Measurements from ENCODE around the gene INSRR. TPM values are rescaled to one million over a fixed set of nuclear protein-coding genes. Genes with fewer than 3 reads are reported as not detected.
A peak's percentile ranks its signal among the peaks of the same experiment; 100 is the strongest.

INSRR gene
- total RNA-seq, 4 donors from 2014 or later, result not detected

- DNase-seq, result peak in 1 of 2 donors; percentile 26
- Histone ChIP-seq H3K4me1 (peaks cover 19 to 26% of the 10 kb centered on the region in 2 donors), H3K27me3 (peaks cover 20% of the 10 kb centered on the region), H3K9me3 (no peaks in the 10 kb centered on the region), H3K27ac (no peak within 1 kb of the TSS), H3K4me3 (replicated peaks in 1 of 3) (peak within 1 kb of the TSS in 1 of 3 donors; percentile 14), H3K36me3 (no peaks in the 10 kb centered on the region)
- intact Hi-C loops (cut with DNase I), result loop anchor here (5.0 kb wide), 1 partner anchor 64 kb away; no protein-coding TSS in a partner anchor
- TF ChIP-seq POLR2A (IDR thresholded peaks at IDR 0.05), result no peak
- TF ChIP-seq CTCF (IDR thresholded peaks at IDR 0.05), result no peak
- WGBS, 2 donors, result 2 to 5% methylated on average over 22 to 30 of the region's 69 CpGs
Observed at GRCh38 chr1:156860628-156861423, 1.9 kb upstream of the INSRR start, which contains the start of gene NTRK1. NTRK1 (plus strand) TSS chr1:156860865; CDS start chr1:156860935, 70 bp downstream.

GRCh38 chr1:156860113-156860627 lies 1.3 kb upstream of the INSRR start:
- intact Hi-C loops (cut with DNase I), result loop anchor here (5.0 kb wide), 1 partner anchor 63 kb away; no protein-coding TSS in a partner anchor
- peak overlapping the region in 1 of 3 donors; percentile 14 for H3K4me3 ChIP-seq (replicated peaks in 1 of 3)

GRCh38 chr1:156859523-156860112 lies 701 bp upstream of the INSRR start:
- Histone ChIP-seq H3K4me1 (peaks cover 19 to 26% of the 10 kb centered on the region in 2 donors), H3K27me3 (peaks cover 20% of the 10 kb centered on the region)
- WGBS, 2 donors, result 1 to 7% methylated on average over 15 to 21 of the region's 33 CpGs

More at GRCh38 chr1:156860113-156860627, 1.3 kb upstream of the INSRR start:
- peaks cover 19 to 26% of the 10 kb centered on the region in 2 donors for H3K4me1 ChIP-seq
- peak; percentile 22 to 30 for DNase-seq
- no peaks in the 10 kb centered on the region for H3K9me3 ChIP-seq
- H3K36me3 ChIP-seq, result no peaks in the 10 kb centered on the region
- H3K27me3 ChIP-seq, result peaks cover 20% of the 10 kb centered on the region
- TF ChIP-seq POLR2A (IDR thresholded peaks at IDR 0.05) (no peak), CTCF (IDR thresholded peaks at IDR 0.05) (peak; percentile 49 to 79 (median 66))
- 3% methylated on average over 25 to 33 of the region's 35 CpGs for WGBS, 2 donors
- no peak overlapping the region for H3K27ac ChIP-seq

GRCh38 chr1:156858555-156858956 lies 361 bp downstream of the INSRR start:
- peaks cover 20% of the 10 kb centered on the region for H3K27me3 ChIP-seq
- no peak overlapping the region for H3K27ac ChIP-seq
- H3K4me3 ChIP-seq (replicated peaks in 1 of 3), result no peak overlapping the region
- no peak for TF ChIP-seq POLR2A (IDR thresholded peaks at IDR 0.05)
- TF ChIP-seq CTCF (IDR thresholded peaks at IDR 0.05), result no peak
- 23 to 28% methylated on average over 5 of the region's 5 CpGs for WGBS, 2 donors
- H3K4me1 ChIP-seq, result peaks cover 19 to 26% of the 10 kb centered on the region in 2 donors
- no peaks in the 10 kb centered on the region for H3K9me3 ChIP-seq
- no peak for DNase-seq
- H3K36me3 ChIP-seq, result no peaks in the 10 kb centered on the region
- intact Hi-C loops (cut with DNase I), result no loop called here

More at GRCh38 chr1:156859523-156860112, 701 bp upstream of the INSRR start:
- intact Hi-C loops (cut with DNase I), result loop anchor here (5.0 kb wide), 1 partner anchor 62 kb away; no protein-coding TSS in a partner anchor
- TF ChIP-seq POLR2A (IDR thresholded peaks at IDR 0.05) (no peak), CTCF (IDR thresholded peaks at IDR 0.05) (no peak)
- no peaks in the 10 kb centered on the region for H3K36me3 ChIP-seq
- no peak for DNase-seq
- H3K9me3 ChIP-seq, result no peaks in the 10 kb centered on the region
- peak overlapping the region in 1 of 3 donors; percentile 14 for H3K4me3 ChIP-seq (replicated peaks in 1 of 3)
- H3K27ac ChIP-seq, result no peak overlapping the region

All from thyroid gland (tissue), 4 donors.